Activated CD4-positive, alpha-beta T cell treated with anti-CD3 and anti-CD28 coated beads for 36 hours (primary cell): ENCODE results near the gene ATOH8. TPM values are rescaled to one million over a fixed set of nuclear protein-coding genes. Genes with fewer than 3 reads are reported as not detected.

Source experiments
- ATAC-seq: fragments of 200-7000 bp; cut with Tn5 transposase; one replicate; pipeline ENCODE4 v1.10.0; 2021; ENCODE audit warnings: mild to moderate bottlenecking, moderate library complexity
- CTCF ChIA-PET: fragments of 350-600 bp; sonication (Branson Sonifier 250); formaldehyde crosslinking; loops from one replicate; lab custom pipeline; 2021; ENCODE audit warnings: antibody characterized with exemption; lab: Charles Lee
- POLR2A ChIA-PET: fragments of 350-600 bp; sonication (Branson Sonifier 250); formaldehyde crosslinking; loops from one replicate; lab custom pipeline; 2021; ENCODE audit warnings: antibody characterized with exemption, inconsistent platforms; lab: Charles Lee
- DNase-seq: peaks from one replicate; pipeline ENCODE4 v3.0.0-alpha.2; 2020
- H3K27ac Mint-ChIP-seq: one replicate; pipeline ENCODE4 v1.8.0; 2021; ENCODE audit warnings: mixed read lengths
- H3K27me3 Mint-ChIP-seq: one replicate; pipeline ENCODE4 v1.8.0; 2021; ENCODE audit warnings: mixed read lengths
- H3K36me3 Mint-ChIP-seq: one replicate; pipeline ENCODE4 v1.8.0; 2021; ENCODE audit warnings: low read depth, mixed read lengths
- H3K4me1 Mint-ChIP-seq: one replicate; pipeline ENCODE4 v1.8.0; 2021; ENCODE audit warnings: mixed read lengths
- H3K4me3 Mint-ChIP-seq: one replicate; pipeline ENCODE4 v1.8.0; 2021; ENCODE audit warnings: mild to moderate bottlenecking, moderate library complexity, mixed read lengths
- H3K9me3 Mint-ChIP-seq: one replicate; pipeline ENCODE4 v1.8.0; 2021; ENCODE audit warnings: low read depth, mixed read lengths
- intact Hi-C, 2 experiments: fragments of 100-400 bp; cut with DNase I in 1 of 2; cut with micrococcal nuclease in 1 of 2; formaldehyde crosslinking; loops; one replicate each; pipeline versions ENCODE4 v1.14.2 to v1.15.1; 2022 to 2024; cut with DNase I, micrococcal nuclease
- total RNA-seq, 2 experiments: library from RNA; stranded (reverse); gene quantifications; one replicate each; pipeline ENCODE4 v1.2.3, GENCODE V29; 2021

Gene ATOH8
- total RNA-seq, 2 experiments from 2014 or later, result not detected

DNA sequence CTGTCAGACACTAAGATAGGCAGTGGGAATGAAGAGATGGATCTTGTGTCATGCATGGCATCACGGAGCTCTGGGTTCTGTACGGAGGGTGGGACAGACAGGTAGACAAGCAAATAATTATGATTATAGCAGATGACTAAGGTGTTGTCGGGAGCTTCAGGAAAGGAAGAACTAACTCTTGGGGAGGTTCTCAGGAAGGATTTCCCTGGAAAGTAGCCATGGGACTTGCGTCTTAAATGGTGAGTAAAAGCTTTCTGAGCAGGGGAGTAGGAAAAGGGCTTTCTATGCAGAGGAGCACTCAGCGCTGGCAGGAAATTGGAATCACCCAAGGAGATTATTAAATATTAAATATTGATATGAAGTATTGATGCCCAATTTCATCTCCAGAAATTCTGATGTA is 35.5 kb downstream of the ATOH8 start:
- Mint-ChIP-seq H3K9me3 (no peaks in the 10 kb centered on the region), H3K27ac (no peak overlapping the region), H3K4me1 (no peaks in the 10 kb centered on the region), H3K27me3 (peaks cover 8% of the 10 kb centered on the region), H3K4me3 (no peak overlapping the region), H3K36me3 (no peaks in the 10 kb centered on the region)
- ATAC-seq (no peak), DNase-seq (no peak)
- intact Hi-C loops, result no loop called here
- POLR2A ChIA-PET, result no interaction called here
- CTCF ChIA-PET, result no interaction called here

DNA sequence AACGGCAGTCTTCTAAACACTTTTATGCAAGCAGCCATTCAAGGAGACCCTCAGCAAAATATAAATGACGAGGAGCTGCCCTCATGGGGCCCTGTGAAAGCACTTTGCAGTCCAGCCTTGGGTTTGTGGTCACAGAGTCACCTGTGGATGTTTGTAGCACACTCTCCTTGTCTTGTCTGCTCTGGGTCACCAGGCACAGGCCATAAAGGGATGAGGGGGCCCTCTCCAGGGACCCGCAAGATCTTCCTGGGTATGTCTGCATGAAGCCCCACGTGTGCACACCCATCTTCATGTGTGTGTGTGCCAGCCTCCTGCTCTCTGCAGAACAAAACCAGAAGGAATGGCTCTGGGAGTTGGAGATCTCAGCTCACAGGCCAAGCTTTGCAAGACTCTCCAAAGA is 36.2 kb downstream of the ATOH8 start:
- ChIA-PET CTCF (interaction anchor here (0.9 to 1.4 kb wide), 2 partner anchors 24 to 26 kb away, joined by 3 to 4 read pairs; no protein-coding TSS in a partner anchor), POLR2A (no interaction called here)
- no peaks in the 10 kb centered on the region for H3K9me3 Mint-ChIP-seq
- intact Hi-C loops, result no loop called here
- H3K27ac Mint-ChIP-seq, result no peak overlapping the region
- no peaks in the 10 kb centered on the region for H3K4me1 Mint-ChIP-seq
- no peak for ATAC-seq
- H3K4me3 Mint-ChIP-seq, result no peak overlapping the region
- H3K36me3 Mint-ChIP-seq, result no peaks in the 10 kb centered on the region
- peaks cover 5% of the 10 kb centered on the region for H3K27me3 Mint-ChIP-seq
- DNase-seq, result no peak

DNA sequence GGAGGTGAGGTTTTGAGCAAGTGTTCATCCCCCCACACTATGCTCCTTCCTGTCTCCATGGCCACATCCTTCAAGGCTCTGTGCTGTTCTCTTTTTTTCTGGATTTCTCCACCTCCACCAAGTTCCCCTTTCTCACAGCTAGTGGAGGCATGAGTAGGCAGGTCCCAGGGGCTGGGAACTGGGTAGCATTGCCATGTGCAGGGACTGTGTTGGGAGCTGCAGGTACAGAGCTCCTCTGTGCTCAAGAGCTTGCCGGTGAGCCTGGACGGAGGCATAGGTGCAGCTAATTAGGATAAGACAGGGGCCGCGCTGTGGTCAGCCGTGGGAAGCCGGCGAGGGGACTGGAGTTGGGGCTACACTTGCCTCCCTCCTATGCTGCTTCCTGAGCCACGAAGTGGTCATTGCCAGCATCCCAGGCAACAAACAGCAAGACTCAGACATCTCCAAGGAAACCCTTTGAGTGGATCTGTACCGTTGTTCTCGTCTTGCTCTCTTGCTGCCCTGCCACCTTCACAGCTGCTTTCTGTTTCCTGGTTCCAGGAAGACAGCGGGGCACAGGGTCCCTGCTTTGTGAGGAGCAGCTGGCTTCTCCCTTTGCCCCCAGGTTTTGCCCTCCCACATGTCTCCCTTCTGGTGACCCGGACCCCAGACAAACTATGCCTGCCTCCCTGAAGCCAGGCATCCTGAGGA is 36.9 kb downstream of the ATOH8 start:
- H3K36me3 Mint-ChIP-seq, result no peaks in the 10 kb centered on the region
- ChIA-PET CTCF (interaction anchor here (0.9 to 1.4 kb wide), 2 partner anchors 23 to 25 kb away, joined by 3 to 4 read pairs; no protein-coding TSS in a partner anchor), POLR2A (no interaction called here)
- no peaks in the 10 kb centered on the region for H3K9me3 Mint-ChIP-seq
- H3K27ac Mint-ChIP-seq, result no peak overlapping the region
- peaks cover 5% of the 10 kb centered on the region for H3K27me3 Mint-ChIP-seq
- intact Hi-C loops, result no loop called here
- DNase-seq (no peak), ATAC-seq (no peak)
- H3K4me3 Mint-ChIP-seq, result no peak overlapping the region
- no peaks in the 10 kb centered on the region for H3K4me1 Mint-ChIP-seq

DNA sequence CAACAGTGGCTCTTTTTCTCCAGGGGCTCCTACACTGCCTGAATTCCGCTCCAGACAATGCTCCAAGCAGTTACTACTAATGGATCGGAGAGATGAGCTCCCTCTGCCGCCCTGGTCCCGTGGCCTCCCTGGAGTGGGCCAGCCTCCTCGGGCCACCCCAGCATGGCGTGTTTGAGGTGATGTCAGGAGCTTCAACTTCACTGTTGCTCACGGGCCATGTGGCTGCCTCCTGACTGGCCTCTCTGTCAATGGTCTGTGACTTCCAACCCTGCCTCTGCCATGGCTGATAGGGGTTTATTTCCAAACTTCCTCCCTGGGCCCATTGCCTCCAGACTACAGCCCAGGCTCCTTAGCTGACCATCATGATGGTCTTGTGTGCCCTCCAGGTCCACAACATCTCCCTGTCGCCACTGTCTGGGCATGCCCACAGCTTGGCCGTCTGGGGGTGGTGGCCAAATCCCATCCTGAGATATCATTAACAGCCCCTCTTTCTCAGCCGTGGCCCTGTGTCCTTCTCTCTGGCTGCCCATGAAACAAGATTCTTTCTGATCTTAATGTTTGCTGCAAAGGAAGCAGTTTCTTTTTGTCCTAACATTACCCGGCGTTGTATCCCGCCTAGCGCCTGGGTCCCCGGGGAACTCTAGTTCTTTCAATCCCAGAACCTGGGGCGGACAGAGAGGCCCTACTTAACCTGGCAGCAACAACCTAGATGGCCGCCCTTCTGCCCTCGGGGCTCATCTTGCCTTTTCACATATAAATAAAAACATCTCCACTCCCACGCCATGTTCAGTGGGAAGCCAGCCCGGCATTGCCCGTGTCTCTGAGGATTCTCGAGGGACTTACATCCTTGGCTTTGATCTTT is 38.1 kb downstream of the ATOH8 start:
- H3K4me3 Mint-ChIP-seq, result no peak overlapping the region
- no peaks in the 10 kb centered on the region for H3K4me1 Mint-ChIP-seq
- no peaks in the 10 kb centered on the region for H3K36me3 Mint-ChIP-seq
- DNase-seq, result no peak
- ChIA-PET POLR2A (no interaction called here), CTCF (interaction anchor here (0.6 to 0.7 kb wide), 3 partner anchors 85 to 217 kb away, joined by 3 to 4 read pairs (median 3); no protein-coding TSS in a partner anchor)
- H3K27me3 Mint-ChIP-seq, result peaks cover 5% of the 10 kb centered on the region
- intact Hi-C loops, result no loop called here
- H3K9me3 Mint-ChIP-seq, result no peaks in the 10 kb centered on the region
- no peak overlapping the region for H3K27ac Mint-ChIP-seq
- ATAC-seq, result no peak

DNA sequence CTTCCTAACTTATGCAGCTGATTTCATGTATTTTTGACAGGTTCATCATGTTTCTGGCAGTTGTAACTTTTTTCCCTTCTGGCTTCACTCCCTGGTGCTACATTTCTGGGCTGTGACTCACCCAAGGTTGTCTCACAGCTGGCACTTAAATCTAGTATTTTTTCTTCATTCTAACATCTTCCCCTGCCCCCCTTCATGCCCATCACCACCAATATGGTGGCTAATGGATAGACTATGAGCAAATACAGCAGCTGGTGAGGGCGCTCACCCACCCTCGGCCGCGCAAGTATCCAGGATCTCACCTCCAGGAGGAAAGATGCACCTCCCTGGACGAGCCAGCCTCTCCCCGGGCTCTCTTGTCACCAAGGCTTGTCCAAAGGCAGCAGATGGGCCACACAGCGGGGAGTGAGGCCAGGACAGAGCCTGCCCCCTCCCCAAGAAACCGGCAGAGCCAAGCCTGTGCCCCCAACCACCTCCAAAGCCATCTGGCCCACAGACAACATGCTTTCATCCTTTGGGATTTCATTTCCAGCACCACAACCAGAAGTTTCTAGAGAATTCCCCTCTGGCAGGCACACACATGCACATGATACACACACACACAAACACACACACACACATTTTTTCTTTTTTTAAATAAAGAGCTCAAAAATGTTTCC is 39.1 kb downstream of the ATOH8 start:
- H3K27ac Mint-ChIP-seq, result no peak overlapping the region
- peaks cover 7% of the 10 kb centered on the region for H3K27me3 Mint-ChIP-seq
- H3K4me1 Mint-ChIP-seq, result no peaks in the 10 kb centered on the region
- ATAC-seq (no peak), DNase-seq (no peak)
- ChIA-PET CTCF (interaction anchor here (0.6 kb wide), 1 partner anchor 218 kb away, joined by 4 read pairs; no protein-coding TSS in a partner anchor), POLR2A (interaction anchor here (0.6 kb wide), 2 partner anchors 10 to 16 kb away, joined by 3 read pairs; no protein-coding TSS in a partner anchor)
- H3K9me3 Mint-ChIP-seq, result no peaks in the 10 kb centered on the region
- no peaks in the 10 kb centered on the region for H3K36me3 Mint-ChIP-seq
- H3K4me3 Mint-ChIP-seq, result no peak overlapping the region
- intact Hi-C loops, result no loop called here

DNA sequence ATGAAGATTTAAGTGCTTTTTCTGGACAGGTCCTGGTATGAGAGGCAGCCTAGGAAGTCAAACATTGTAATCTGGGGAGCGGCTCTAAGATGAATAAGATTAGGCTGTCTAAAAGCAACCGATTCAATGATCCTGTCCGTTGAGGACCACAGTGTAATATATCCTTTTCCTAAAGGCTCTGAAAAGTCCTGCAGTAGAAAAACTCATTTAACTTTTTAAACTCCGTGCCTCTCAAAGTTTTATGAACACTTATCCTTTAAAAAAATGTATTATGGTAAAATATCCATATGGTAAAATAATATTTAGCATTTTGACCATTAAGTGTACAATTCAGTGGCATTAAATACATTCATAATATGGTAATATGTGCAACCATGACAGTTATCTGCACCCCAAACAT is 39.8 kb downstream of the ATOH8 start:
- Mint-ChIP-seq H3K27ac (no peak overlapping the region), H3K27me3 (peaks cover 7% of the 10 kb centered on the region), H3K4me3 (no peak overlapping the region), H3K4me1 (no peaks in the 10 kb centered on the region), H3K36me3 (no peaks in the 10 kb centered on the region), H3K9me3 (no peaks in the 10 kb centered on the region)
- DNase-seq (no peak), ATAC-seq (no peak)
- ChIA-PET POLR2A (interaction anchor here (0.6 kb wide), 1 partner anchor 10 kb away, joined by 3 read pairs; no protein-coding TSS in a partner anchor), CTCF (no interaction called here)
- intact Hi-C loops, result no loop called here

DNA sequence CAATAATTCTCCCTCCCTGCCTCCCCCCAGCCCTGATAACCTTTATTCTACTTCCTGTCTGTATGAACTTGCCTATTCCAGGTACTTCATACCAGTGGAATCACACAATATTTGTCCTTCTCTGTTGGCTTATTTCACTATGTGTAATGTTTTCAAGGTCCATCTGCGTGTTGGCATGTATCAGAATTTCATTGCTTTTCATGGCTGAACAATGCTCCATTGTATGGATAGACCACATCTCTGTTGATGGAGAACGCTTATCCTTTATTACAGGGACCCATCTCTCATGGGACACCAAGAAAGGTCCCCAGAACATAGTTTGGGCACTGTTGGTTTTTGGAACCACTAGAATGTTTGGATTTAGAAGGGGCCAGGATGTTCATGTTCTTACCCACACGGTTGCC is 40.2 kb downstream of the ATOH8 start:
- POLR2A ChIA-PET, result no interaction called here
- DNase-seq, result no peak
- no peaks in the 10 kb centered on the region for H3K9me3 Mint-ChIP-seq
- peaks cover 7% of the 10 kb centered on the region for H3K27me3 Mint-ChIP-seq
- CTCF ChIA-PET, result interaction anchor here (0.7 to 1.4 kb wide), 3 partner anchors 21 to 477 kb away, joined by 3 to 4 read pairs (median 4); no protein-coding TSS in a partner anchor
- no peaks in the 10 kb centered on the region for H3K36me3 Mint-ChIP-seq
- no peaks in the 10 kb centered on the region for H3K4me1 Mint-ChIP-seq
- intact Hi-C loops, result no loop called here
- ATAC-seq, result no peak
- no peak overlapping the region for H3K4me3 Mint-ChIP-seq
- no peak overlapping the region for H3K27ac Mint-ChIP-seq

DNA sequence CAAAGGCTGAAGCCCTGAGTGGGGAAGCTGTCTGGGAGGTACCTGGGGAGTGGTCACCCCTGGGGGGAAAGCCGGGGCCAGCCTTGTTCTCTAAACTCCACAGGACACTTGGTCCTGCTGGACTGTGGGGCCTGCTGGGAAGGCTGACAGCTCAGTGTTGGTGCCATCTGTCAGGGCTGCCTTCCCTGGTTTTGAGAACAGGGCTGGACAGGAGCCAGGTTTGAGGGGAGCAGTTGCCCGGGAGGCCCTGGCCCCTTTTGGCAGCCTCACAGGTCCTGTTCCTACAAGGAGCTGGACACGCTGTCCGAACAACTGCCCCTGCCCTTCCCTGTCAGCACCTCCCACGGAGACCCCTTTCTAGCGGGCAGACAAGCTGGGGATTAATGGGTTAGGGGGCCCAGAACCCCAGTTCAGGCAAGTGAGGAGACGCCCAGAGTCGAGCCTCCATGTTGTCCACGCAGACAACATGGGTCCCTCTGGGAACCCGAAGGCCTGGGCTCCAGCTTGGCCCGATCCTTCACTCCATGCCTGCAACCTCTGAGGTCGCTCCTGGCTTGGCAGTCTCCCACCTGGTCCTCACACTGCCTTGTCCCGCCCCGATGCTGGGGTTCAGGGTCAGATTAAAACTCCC is 40.8 kb downstream of the ATOH8 start:
- ATAC-seq (no peak), DNase-seq (no peak)
- ChIA-PET CTCF (interaction anchor here (0.7 to 1.4 kb wide), 3 partner anchors 22 to 477 kb away, joined by 3 to 4 read pairs (median 4); no protein-coding TSS in a partner anchor), POLR2A (no interaction called here)
- no peak overlapping the region for H3K27ac Mint-ChIP-seq
- peaks cover 2% of the 10 kb centered on the region for H3K4me1 Mint-ChIP-seq
- intact Hi-C loops, result no loop called here
- no peaks in the 10 kb centered on the region for H3K9me3 Mint-ChIP-seq
- no peak overlapping the region for H3K4me3 Mint-ChIP-seq
- H3K27me3 Mint-ChIP-seq, result peaks cover 7% of the 10 kb centered on the region
- H3K36me3 Mint-ChIP-seq, result no peaks in the 10 kb centered on the region

DNA sequence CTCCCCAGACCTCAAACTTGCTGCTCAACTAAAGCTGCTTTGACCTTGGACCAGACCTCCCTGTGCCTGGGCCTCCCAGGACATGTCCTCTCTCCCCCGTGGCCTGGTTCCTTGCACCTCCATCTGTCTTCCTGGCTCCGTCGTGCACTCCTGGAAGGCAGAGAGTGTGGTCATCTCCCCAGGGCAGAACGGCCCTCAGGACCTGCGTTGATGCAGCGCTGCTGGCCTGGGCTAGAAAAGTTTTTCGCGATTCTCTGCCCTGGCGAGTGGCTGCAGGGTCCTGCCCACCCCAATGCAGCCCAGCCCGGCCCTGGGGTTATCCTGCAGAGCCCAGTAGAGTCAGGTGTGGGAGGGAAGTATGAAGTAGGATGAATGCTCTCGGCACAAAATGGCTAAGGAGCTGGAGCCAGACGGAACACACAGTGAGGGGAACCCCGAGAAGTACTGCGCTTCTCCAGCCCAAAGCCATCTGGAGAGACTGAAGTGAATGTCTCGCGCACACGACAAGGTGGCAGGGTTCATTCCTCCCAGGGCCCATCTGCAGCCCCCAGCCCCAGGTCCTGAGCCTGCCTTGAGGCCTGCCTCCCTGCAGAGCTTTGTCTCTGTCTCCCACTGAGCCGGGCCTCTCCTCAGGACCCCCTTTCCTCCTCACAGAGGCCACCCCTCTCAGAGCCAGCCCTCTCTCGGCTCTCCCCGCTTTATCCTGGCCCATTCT is 41.7 kb downstream of the ATOH8 start:
- ChIA-PET POLR2A (no interaction called here), CTCF (interaction anchor here (1.1 to 1.4 kb wide), 2 partner anchors 23 to 67 kb away, joined by 3 to 4 read pairs; no protein-coding TSS in a partner anchor)
- DNase-seq (no peak), ATAC-seq (no peak)
- intact Hi-C loops, result no loop called here
- Mint-ChIP-seq H3K27ac (no peak overlapping the region), H3K4me1 (peaks cover 3% of the 10 kb centered on the region), H3K36me3 (no peaks in the 10 kb centered on the region), H3K4me3 (no peak overlapping the region), H3K27me3 (peaks cover 5% of the 10 kb centered on the region), H3K9me3 (no peaks in the 10 kb centered on the region)

DNA sequence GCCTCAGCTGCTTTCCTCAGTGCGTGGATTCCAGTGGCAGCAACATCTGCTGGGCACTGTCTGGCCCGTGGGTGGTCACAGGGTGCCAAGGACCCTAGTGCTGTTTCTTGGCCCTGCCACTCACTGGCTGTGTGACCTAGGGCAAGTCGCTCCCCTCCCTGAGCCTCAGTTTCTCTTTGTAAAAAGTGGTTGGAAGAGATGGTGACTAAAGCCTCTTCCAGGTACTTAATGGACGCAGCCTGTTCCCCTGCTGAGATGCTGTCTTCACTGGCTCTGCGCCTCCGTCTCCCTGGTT is 42.2 kb downstream of the ATOH8 start:
- Mint-ChIP-seq H3K9me3 (no peaks in the 10 kb centered on the region), H3K36me3 (no peaks in the 10 kb centered on the region), H3K4me3 (no peak overlapping the region), H3K4me1 (peaks cover 3% of the 10 kb centered on the region), H3K27ac (no peak overlapping the region), H3K27me3 (peaks cover 5% of the 10 kb centered on the region)
- ATAC-seq (no peak), DNase-seq (no peak)
- ChIA-PET POLR2A (no interaction called here), CTCF (no interaction called here)
- intact Hi-C loops, result no loop called here
